Mononuclear cell (primary cell): Measurements from ENCODE around the gene CUL4A. TPM values are rescaled to one million over a fixed set of nuclear protein-coding genes. Genes with fewer than 3 reads are reported as not detected.
A peak's percentile ranks its signal among the peaks of the same experiment; 100 is the strongest.
"Not testable (repeated sequence)": the region's sequence is repeated elsewhere in the genome, so short reads cannot be mapped to it uniquely, and the experiment has no call there.

Experiments
- H3K27me3 ChIP-seq: 2 replicates; pipeline ENCODE4 v1.6.0; 2011; ENCODE audit warnings: low read length, control low read depth; ENCODE audit not compliant: insufficient read depth
- H3K4me1 ChIP-seq: 2 replicates; pipeline ENCODE4 v1.5.1; 2011; ENCODE audit warnings: mild to moderate bottlenecking, low read length, control low read depth; ENCODE audit not compliant: insufficient read depth
- H3K4me3 ChIP-seq: 2 replicates; pipeline ENCODE4 v1.5.1; 2011; ENCODE audit warnings: mild to moderate bottlenecking, low read length, moderate library complexity
- H3K9me3 ChIP-seq: 2 replicates; pipeline ENCODE4 v1.5.1; 2011; ENCODE audit warnings: low read depth, mild to moderate bottlenecking, control low read depth, low read length
- total RNA-seq: library from RNA; depleted of rRNA; stranded (reverse); fragments of >200 nt; gene quantifications from one replicate; pipeline ENCODE4 v1.2.3, GENCODE V29; 2012

The CUL4A gene
- total RNA-seq = 59.3 TPM

- Histone ChIP-seq H3K4me3 (peak within 1 kb of the TSS; percentile 84), H3K9me3 (no peaks in the 10 kb centered on the region), H3K4me1 (peaks cover 49% of the 10 kb centered on the region), H3K27me3 (no peaks in the 10 kb centered on the region)
Measured at GRCh38 chr13:113209336-113209758, at the start of gene CUL4A. CUL4A (plus strand) TSS chr13:113209613; CDS start chr13:113209628, 15 bp downstream.

- H3K9me3 ChIP-seq = no peaks in the 10 kb centered on the region
- no peak overlapping the region for H3K4me3 ChIP-seq
- H3K4me1 ChIP-seq = peaks cover 5% of the 10 kb centered on the region
- no peaks in the 10 kb centered on the region for H3K27me3 ChIP-seq
Measured at GRCh38 chr13:113159701-113160100, 49.7 kb upstream of the CUL4A start.

- H3K9me3 ChIP-seq = no peaks in the 10 kb centered on the region
- peaks cover 5% of the 10 kb centered on the region for H3K4me1 ChIP-seq
- H3K4me3 ChIP-seq = no peak overlapping the region
- no peaks in the 10 kb centered on the region for H3K27me3 ChIP-seq
Measured at GRCh38 chr13:113160983-113161382, 48.4 kb upstream of the CUL4A start.

GRCh38 chr13:113161433-113161832, 48.0 kb upstream of the CUL4A start:
- H3K4me1 ChIP-seq = peaks cover 5% of the 10 kb centered on the region
- H3K27me3 ChIP-seq = no peaks in the 10 kb centered on the region
- H3K9me3 ChIP-seq = no peaks in the 10 kb centered on the region
- no peak overlapping the region for H3K4me3 ChIP-seq

GRCh38 chr13:113161975-113162374, 47.4 kb upstream of the CUL4A start:
- not testable (repeated sequence) for H3K4me1 ChIP-seq, H3K9me3 ChIP-seq, H3K4me3 ChIP-seq, H3K27me3 ChIP-seq

GRCh38 chr13:113162783-113163685, 46.4 kb upstream of the CUL4A start:
- Histone ChIP-seq H3K4me1 (peaks cover 5% of the 10 kb centered on the region), H3K9me3 (no peaks in the 10 kb centered on the region), H3K27me3 (no peaks in the 10 kb centered on the region), H3K4me3 (no peak overlapping the region)

GRCh38 chr13:113164492-113164891, 44.9 kb upstream of the CUL4A start:
- no peaks in the 10 kb centered on the region for H3K27me3 ChIP-seq
- H3K4me3 ChIP-seq = no peak overlapping the region
- peaks cover 5% of the 10 kb centered on the region for H3K4me1 ChIP-seq
- H3K9me3 ChIP-seq = no peaks in the 10 kb centered on the region

- Histone ChIP-seq H3K9me3 (no peaks in the 10 kb centered on the region), H3K4me1 (peaks cover 11% of the 10 kb centered on the region), H3K4me3 (no peak overlapping the region), H3K27me3 (no peaks in the 10 kb centered on the region)
Measured at GRCh38 chr13:113166266-113166665, 43.1 kb upstream of the CUL4A start.

GRCh38 chr13:113166681-113167080, 42.7 kb upstream of the CUL4A start:
- no peaks in the 10 kb centered on the region for H3K9me3 ChIP-seq

GRCh38 chr13:113167155-113167554, 42.3 kb upstream of the CUL4A start:
- Histone ChIP-seq H3K27me3 (no peaks in the 10 kb centered on the region), H3K4me1 (peaks cover 9% of the 10 kb centered on the region), H3K4me3 (no peak overlapping the region), H3K9me3 (no peaks in the 10 kb centered on the region)

More at GRCh38 chr13:113166681-113167080, 42.7 kb upstream of the CUL4A start:
- Histone ChIP-seq H3K27me3 (no peaks in the 10 kb centered on the region), H3K4me1 (peaks cover 9% of the 10 kb centered on the region), H3K4me3 (no peak overlapping the region)

- Histone ChIP-seq H3K9me3 (no peaks in the 10 kb centered on the region), H3K27me3 (no peaks in the 10 kb centered on the region), H3K4me1 (peaks cover 9% of the 10 kb centered on the region), H3K4me3 (no peak overlapping the region)
Measured at GRCh38 chr13:113167575-113167974, 41.8 kb upstream of the CUL4A start.

GRCh38 chr13:113168211-113168610, 41.2 kb upstream of the CUL4A start:
- Histone ChIP-seq H3K4me3 (no peak overlapping the region), H3K9me3 (no peaks in the 10 kb centered on the region), H3K4me1 (peaks cover 9% of the 10 kb centered on the region), H3K27me3 (no peaks in the 10 kb centered on the region)

- peaks cover 9% of the 10 kb centered on the region for H3K4me1 ChIP-seq
- H3K4me3 ChIP-seq = no peak overlapping the region
- H3K27me3 ChIP-seq = no peaks in the 10 kb centered on the region
- no peaks in the 10 kb centered on the region for H3K9me3 ChIP-seq
Measured at GRCh38 chr13:113169277-113170272, 39.8 kb upstream of the CUL4A start.

GRCh38 chr13:113170511-113170910, 38.9 kb upstream of the CUL4A start:
- Histone ChIP-seq H3K4me3 (no peak overlapping the region), H3K9me3 (no peaks in the 10 kb centered on the region), H3K27me3 (no peaks in the 10 kb centered on the region), H3K4me1 (peaks cover 9% of the 10 kb centered on the region)
